IPS DF 6.9 (cell line): ENCODE results near the gene KAZALD1.

Experiments used
- DNase-seq: peaks from one replicate; pipeline ENCODE4 v3.0.0-alpha.2; 2013; ENCODE audit warnings: low read depth, low spot score
- H3K27ac ChIP-seq: one replicate; pipeline ENCODE4 v1.5.1; 2013; ENCODE audit warnings: low read length, control low read depth
- H3K27me3 ChIP-seq: 2 replicates; pipeline ENCODE4 v1.6.1; 2013; ENCODE audit warnings: mild to moderate bottlenecking, low read length; ENCODE audit not compliant: control insufficient read depth, insufficient read depth
- H3K36me3 ChIP-seq: 2 replicates; pipeline ENCODE4 v1.6.1; 2013; ENCODE audit warnings: low read length; ENCODE audit not compliant: control insufficient read depth, insufficient read depth
- H3K4me1 ChIP-seq: 2 replicates; pipeline ENCODE4 v1.6.1; 2013; ENCODE audit warnings: low read length; ENCODE audit not compliant: control insufficient read depth, insufficient read depth
- H3K4me3 ChIP-seq: 2 replicates; pipeline ENCODE4 v1.5.1; 2013; ENCODE audit warnings: mild to moderate bottlenecking, low read length
- H3K9me3 ChIP-seq: 2 replicates; pipeline ENCODE4 v1.6.1; 2013; ENCODE audit warnings: low read length, inconsistent platforms; ENCODE audit not compliant: control insufficient read depth, insufficient read depth
- WGBS: extraction: QIAGEN DNeasy Blood & Tissue Kit; methylation state at CpG from one replicate; pipeline ENCODE4 v1.1.7; 2013; ENCODE audit warnings: mixed read lengths, missing lambda C conversion rate; ENCODE audit not compliant: insufficient read length, insufficient coverage; 5-methylcytosine and 5-hydroxymethylcytosine counted together

The KAZALD1 gene, protein sequence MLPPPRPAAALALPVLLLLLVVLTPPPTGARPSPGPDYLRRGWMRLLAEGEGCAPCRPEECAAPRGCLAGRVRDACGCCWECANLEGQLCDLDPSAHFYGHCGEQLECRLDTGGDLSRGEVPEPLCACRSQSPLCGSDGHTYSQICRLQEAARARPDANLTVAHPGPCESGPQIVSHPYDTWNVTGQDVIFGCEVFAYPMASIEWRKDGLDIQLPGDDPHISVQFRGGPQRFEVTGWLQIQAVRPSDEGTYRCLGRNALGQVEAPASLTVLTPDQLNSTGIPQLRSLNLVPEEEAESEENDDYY

DNA sequence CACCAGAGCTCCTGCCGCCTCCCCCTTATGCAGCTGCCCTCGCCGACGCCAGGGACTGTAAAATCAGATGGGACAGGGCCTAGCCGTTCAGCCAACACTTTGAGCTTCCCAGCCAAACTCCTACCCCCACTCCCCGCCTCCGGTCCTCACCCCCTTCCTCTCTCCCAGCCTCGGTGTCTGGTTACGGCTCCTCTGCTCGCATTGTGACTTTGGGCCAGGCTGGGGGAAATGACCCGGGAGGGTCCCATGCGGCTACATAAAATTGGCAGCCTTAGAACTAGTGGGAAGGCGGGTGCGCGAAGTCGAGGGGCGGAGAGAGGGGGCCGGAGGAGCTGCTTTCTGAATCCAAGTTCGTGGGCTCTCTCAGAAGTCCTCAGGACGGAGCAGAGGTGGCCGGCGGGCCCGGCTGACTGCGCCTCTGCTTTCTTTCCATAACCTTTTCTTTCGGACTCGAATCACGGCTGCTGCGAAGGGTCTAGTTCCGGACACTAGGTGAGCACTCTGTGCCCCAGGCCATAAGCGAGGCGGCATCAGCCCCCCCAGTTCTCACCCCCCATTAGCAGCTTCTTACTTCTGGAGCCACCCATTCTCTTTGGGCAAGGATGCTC lies at the start of gene KAZALD1:
TSS of gene KAZALD1 (plus strand) at position 366 of the 608 bp plus-strand sequence. CDS start 604 bp downstream, outside the sequence.
- Histone ChIP-seq H3K27me3 (peaks cover 46% of the 10 kb centered on the region), H3K4me3 (peak within 1 kb of the TSS; percentile 64; the same call in 1 of the 2 replicates), H3K9me3 (no peaks in the 10 kb centered on the region), H3K27ac (no peak within 1 kb of the TSS), H3K4me1 (peaks cover 12% of the 10 kb centered on the region), H3K36me3 (no peaks in the 10 kb centered on the region)
- no peak for DNase-seq
- WGBS = no CpG with 5 or more reads among the region's 31 CpGs

DNA sequence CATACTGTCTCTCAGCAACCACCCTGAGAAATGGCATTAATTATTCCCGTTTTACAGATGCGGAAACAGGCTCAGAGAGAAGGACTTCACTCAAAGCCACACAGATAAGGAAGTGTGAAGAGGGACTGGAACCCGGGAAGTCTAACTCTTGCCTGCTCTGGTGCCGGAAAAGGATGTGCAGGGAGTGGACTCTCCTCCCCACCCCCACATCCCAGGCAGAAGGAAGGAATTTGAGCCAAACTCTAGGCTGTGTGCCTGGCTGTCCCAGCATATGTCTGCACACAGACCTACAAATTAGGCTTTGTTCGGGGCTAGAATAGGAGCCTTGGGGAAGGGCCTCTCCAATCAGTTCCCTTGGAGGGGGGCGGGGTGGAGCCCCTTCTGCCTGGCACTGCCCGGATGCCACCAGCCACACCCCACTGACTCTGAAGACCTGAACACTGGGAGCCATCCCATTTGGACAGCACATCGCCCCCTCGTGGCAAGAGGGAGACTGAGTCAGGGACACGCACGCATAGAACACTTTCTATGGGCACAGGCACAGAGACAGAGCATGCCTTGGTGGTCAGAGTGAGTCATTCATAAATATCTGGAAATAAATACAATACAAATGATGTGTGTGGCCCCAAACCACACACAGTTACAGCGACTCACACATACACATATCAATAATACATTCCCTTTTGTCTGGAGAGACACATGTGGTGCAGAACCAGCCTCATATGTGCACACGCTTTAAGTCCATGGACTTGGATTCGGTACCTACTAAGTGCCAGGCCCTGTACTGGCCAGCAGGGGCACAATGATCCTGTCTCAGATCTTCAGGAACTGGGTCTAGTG lies 49.0 kb upstream of the KAZALD1 start:
- H3K27ac ChIP-seq = no peak overlapping the region
- no peak overlapping the region for H3K4me3 ChIP-seq
- WGBS = no CpG with 5 or more reads among the region's 14 CpGs
- no peaks in the 10 kb centered on the region for H3K36me3 ChIP-seq
- H3K4me1 ChIP-seq = peaks cover 3% of the 10 kb centered on the region; the same call in 1 of the 2 replicates
- DNase-seq = no peak
- no peaks in the 10 kb centered on the region for H3K9me3 ChIP-seq
- peaks cover 5% of the 10 kb centered on the region; the same call in 1 of the 2 replicates for H3K27me3 ChIP-seq

DNA sequence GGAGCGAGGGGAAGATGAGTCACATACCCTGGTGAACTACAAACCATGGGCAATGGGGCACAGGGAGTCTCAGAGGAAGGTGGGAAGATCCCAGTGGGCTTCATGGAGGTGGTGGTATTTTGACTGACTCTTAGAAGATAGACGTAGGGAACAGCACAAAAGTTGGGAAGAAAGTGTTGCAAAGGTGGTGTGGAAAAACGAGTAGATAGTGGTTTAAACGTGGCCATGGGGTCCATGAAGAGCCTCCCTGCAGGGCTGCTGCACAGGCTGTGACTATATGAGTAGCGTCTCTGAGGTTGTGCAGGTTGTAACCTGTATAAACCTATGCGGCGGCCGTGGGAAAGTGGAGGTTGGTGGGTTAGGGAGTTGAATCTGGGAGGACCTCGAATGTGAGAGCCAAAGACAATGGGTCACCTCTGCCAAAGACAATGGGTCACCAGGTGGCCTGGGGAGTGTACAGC lies 48.4 kb upstream of the KAZALD1 start:
- 100% methylated on average over 1 of the region's 9 CpGs for WGBS
- H3K4me1 ChIP-seq = peaks cover 3% of the 10 kb centered on the region; the same call in 1 of the 2 replicates

GRCh38 chr10:101014230-101014884 lies 47.4 kb upstream of the KAZALD1 start:
- WGBS = no CpG with 5 or more reads among the region's 11 CpGs
- Histone ChIP-seq H3K4me3 (no peak overlapping the region), H3K27ac (no peak overlapping the region), H3K27me3 (peaks cover 16% of the 10 kb centered on the region; the same call in 1 of the 2 replicates), H3K4me1 (peaks cover 2% of the 10 kb centered on the region; the same call in 1 of the 2 replicates), H3K36me3 (no peaks in the 10 kb centered on the region), H3K9me3 (no peaks in the 10 kb centered on the region)
- no peak for DNase-seq

More for the DNA sequence above, 48.4 kb upstream of the KAZALD1 start:
- DNase-seq = no peak
- peaks cover 12% of the 10 kb centered on the region; the same call in 1 of the 2 replicates for H3K27me3 ChIP-seq
- H3K9me3 ChIP-seq = no peaks in the 10 kb centered on the region
- H3K4me3 ChIP-seq = no peak overlapping the region
- no peak overlapping the region for H3K27ac ChIP-seq
- no peaks in the 10 kb centered on the region for H3K36me3 ChIP-seq

DNA sequence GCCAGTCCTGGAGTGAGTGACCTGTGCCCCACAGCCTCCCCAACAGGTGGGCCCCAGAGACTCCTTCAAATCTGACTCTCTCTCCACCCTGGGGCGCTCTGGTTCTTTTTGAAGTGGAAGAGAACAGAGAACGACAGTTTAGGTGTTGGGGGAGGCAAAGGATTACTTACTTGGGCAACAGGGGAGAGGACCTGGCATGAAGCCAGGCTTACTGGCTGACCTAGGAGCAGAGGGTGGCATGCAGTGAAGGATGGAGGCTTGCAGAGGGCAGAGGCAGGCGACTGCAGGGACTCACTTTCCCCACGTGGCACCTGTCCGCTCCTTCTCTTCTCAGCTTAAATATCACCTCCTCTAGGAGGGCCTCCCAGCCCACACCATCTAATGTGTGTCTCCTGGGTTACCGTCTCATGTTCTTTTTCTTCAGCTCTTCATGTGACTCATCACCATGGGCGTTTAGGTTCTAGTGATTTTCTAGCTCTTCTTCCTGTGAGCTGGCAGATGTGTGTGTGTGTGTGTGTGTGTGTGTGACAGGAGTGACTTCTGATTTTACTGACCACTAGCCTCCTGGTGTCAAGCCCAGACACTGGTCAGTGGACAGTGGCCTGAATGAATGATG lies 46.7 kb upstream of the KAZALD1 start:
- H3K27ac ChIP-seq = no peak overlapping the region
- peaks cover 2% of the 10 kb centered on the region; the same call in 1 of the 2 replicates for H3K4me1 ChIP-seq
- peaks cover 16% of the 10 kb centered on the region; the same call in 1 of the 2 replicates for H3K27me3 ChIP-seq
- no peak for DNase-seq
- H3K4me3 ChIP-seq = no peak overlapping the region
- WGBS = no CpG with 5 or more reads among the region's 7 CpGs
- H3K9me3 ChIP-seq = no peaks in the 10 kb centered on the region
- H3K36me3 ChIP-seq = no peaks in the 10 kb centered on the region

DNA sequence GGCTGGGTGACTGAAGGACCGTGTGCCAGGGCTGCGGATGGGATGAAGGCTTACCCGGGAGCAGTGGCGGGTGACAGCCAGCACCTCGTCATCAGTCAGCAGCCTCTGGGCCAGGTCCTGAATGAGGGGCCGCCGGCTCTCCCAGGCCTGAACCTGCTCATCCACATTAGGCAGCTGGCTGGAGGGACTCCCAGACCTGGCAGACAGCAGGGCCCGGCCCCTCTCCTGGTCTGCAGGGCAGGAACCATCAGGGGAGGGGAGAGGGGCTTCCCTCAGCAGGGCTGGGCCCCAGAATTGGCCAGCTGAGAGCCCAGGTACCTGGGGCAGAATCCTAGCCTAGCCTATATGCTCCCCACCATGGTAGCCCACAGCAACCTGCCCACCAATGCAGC lies 46.2 kb upstream of the KAZALD1 start:
- H3K27ac ChIP-seq = no peak overlapping the region
- H3K4me1 ChIP-seq = peaks cover 2% of the 10 kb centered on the region; the same call in 1 of the 2 replicates
- H3K4me3 ChIP-seq = no peak overlapping the region
- no CpG with 5 or more reads among the region's 8 CpGs for WGBS
- peaks cover 16% of the 10 kb centered on the region; the same call in 1 of the 2 replicates for H3K27me3 ChIP-seq
- no peak for DNase-seq
- no peaks in the 10 kb centered on the region for H3K9me3 ChIP-seq
- H3K36me3 ChIP-seq = no peaks in the 10 kb centered on the region

- no peak overlapping the region for H3K4me3 ChIP-seq
- H3K36me3 ChIP-seq = no peaks in the 10 kb centered on the region
- DNase-seq = no peak
- no peaks in the 10 kb centered on the region for H3K9me3 ChIP-seq
- WGBS = no CpG with 5 or more reads among the region's 5 CpGs
- H3K27me3 ChIP-seq = peaks cover 16% of the 10 kb centered on the region; the same call in 1 of the 2 replicates
- H3K4me1 ChIP-seq = peaks cover 2% of the 10 kb centered on the region; the same call in 1 of the 2 replicates
- no peak overlapping the region for H3K27ac ChIP-seq
Observed at GRCh38 chr10:101016814-101017213, 45.0 kb upstream of the KAZALD1 start.

GRCh38 chr10:101018118-101018599 lies 43.6 kb upstream of the KAZALD1 start:
- H3K4me1 ChIP-seq = peaks cover 2% of the 10 kb centered on the region; the same call in 1 of the 2 replicates
- no peak for DNase-seq
- H3K27me3 ChIP-seq = peaks cover 16% of the 10 kb centered on the region; the same call in 1 of the 2 replicates
- no peaks in the 10 kb centered on the region for H3K9me3 ChIP-seq
- no CpG with 5 or more reads among the region's 20 CpGs for WGBS
- H3K36me3 ChIP-seq = no peaks in the 10 kb centered on the region
- peak overlapping the region; percentile 22; the same call in 1 of the 2 replicates for H3K4me3 ChIP-seq
- H3K27ac ChIP-seq = no peak overlapping the region

GRCh38 chr10:101018600-101019439 lies 43.0 kb upstream of the KAZALD1 start:
- no peak for DNase-seq
- H3K27ac ChIP-seq = no peak overlapping the region
- WGBS = no CpG with 5 or more reads among the region's 45 CpGs

More at GRCh38 chr10:101018600-101019439, 43.0 kb upstream of the KAZALD1 start:
- Histone ChIP-seq H3K27me3 (peaks cover 16% of the 10 kb centered on the region; the same call in 1 of the 2 replicates), H3K4me3 (peak overlapping the region; percentile 22; the same call in 1 of the 2 replicates), H3K4me1 (no peaks in the 10 kb centered on the region), H3K36me3 (no peaks in the 10 kb centered on the region), H3K9me3 (no peaks in the 10 kb centered on the region)
